ENCODE results near the gene SAMHD1.
"Not testable (repeated sequence)": the region's sequence is repeated elsewhere in the genome, so short reads cannot be mapped to it uniquely, and the experiment has no call there.

Gene SAMHD1

GRCh38 chr20:36932476-36933426 lies 18.8 kb downstream of the SAMHD1 start:
- H3K79me2 ChIP-seq (ENCODE audit: insufficient read depth, low read length) = no peaks in the 10 kb centered on the region
- H4K20me1 ChIP-seq (ENCODE audit: low read depth, low read length) = no peaks in the 10 kb centered on the region
- no peaks in the 10 kb centered on the region for H3K27me3 ChIP-seq (ENCODE audit: low read length)
- no peaks in the 10 kb centered on the region for H3K9me3 ChIP-seq (ENCODE audit: insufficient read depth, low read length)
- no peak overlapping the region for H3K27ac ChIP-seq (ENCODE audit: low read depth, low read length)
- no peaks in the 10 kb centered on the region for H3F3A ChIP-seq (ENCODE audit: insufficient read depth)
- no peak for TF ChIP-seq EZH2phosphoT487 (conservative IDR thresholded peaks at IDR 0.05; ENCODE audit: low read length)
- no peak for TF ChIP-seq CTCF (IDR thresholded peaks at IDR 0.05; ENCODE audit: insufficient read depth, low read length, poor library complexity, severe bottlenecking)
- no peak overlapping the region for H3K4me2 ChIP-seq (ENCODE audit: low read depth, low read length, poor library complexity, severe bottlenecking)
- H3K4me3 ChIP-seq (ENCODE audit: insufficient read depth, low read length, poor library complexity, severe bottlenecking) = no peak overlapping the region
- H2AFZ ChIP-seq (ENCODE audit: low read depth, low read length, severe bottlenecking) = no peak overlapping the region
- H3K36me3 ChIP-seq (ENCODE audit: low read length) = peaks cover 8% of the 10 kb centered on the region
- H3K9me2 ChIP-seq (replicated peaks; ENCODE audit: insufficient read depth, low read length) = no peaks in the 10 kb centered on the region
- no peak overlapping the region for H3K9ac ChIP-seq (ENCODE audit: low read length)

- not testable (repeated sequence) for H3K9me3 ChIP-seq (ENCODE audit: insufficient read depth, low read length); H4K20me1 ChIP-seq (ENCODE audit: low read depth, low read length); H3K27ac ChIP-seq (ENCODE audit: low read depth, low read length)
Measured at GRCh38 chr20:36932067-36932466, 19.4 kb downstream of the SAMHD1 start.

GRCh38 chr20:36929691-36930090 lies 21.8 kb downstream of the SAMHD1 start:
- H3K27ac ChIP-seq (ENCODE audit: low read depth, low read length) = no peak overlapping the region
- H3K4me2 ChIP-seq (ENCODE audit: low read depth, low read length, poor library complexity, severe bottlenecking) = no peak overlapping the region
- H3K9me2 ChIP-seq (replicated peaks; ENCODE audit: insufficient read depth, low read length) = no peaks in the 10 kb centered on the region
- peaks cover 9% of the 10 kb centered on the region for H3K36me3 ChIP-seq (ENCODE audit: low read length)
- H2AFZ ChIP-seq (ENCODE audit: low read depth, low read length, severe bottlenecking) = no peak overlapping the region
- no peaks in the 10 kb centered on the region for H4K20me1 ChIP-seq (ENCODE audit: low read depth, low read length)
- no peak overlapping the region for H3K4me3 ChIP-seq (ENCODE audit: insufficient read depth, low read length, poor library complexity, severe bottlenecking)
- H3K79me2 ChIP-seq (ENCODE audit: insufficient read depth, low read length) = no peaks in the 10 kb centered on the region
- no peaks in the 10 kb centered on the region for H3F3A ChIP-seq (ENCODE audit: insufficient read depth)
- H3K9ac ChIP-seq (ENCODE audit: low read length) = no peak overlapping the region
- no peak for TF ChIP-seq EZH2phosphoT487 (conservative IDR thresholded peaks at IDR 0.05; ENCODE audit: low read length)
- no peak for TF ChIP-seq CTCF (IDR thresholded peaks at IDR 0.05; ENCODE audit: insufficient read depth, low read length, poor library complexity, severe bottlenecking)
- no peaks in the 10 kb centered on the region for H3K9me3 ChIP-seq (ENCODE audit: insufficient read depth, low read length)
- no peaks in the 10 kb centered on the region for H3K27me3 ChIP-seq (ENCODE audit: low read length)

More at GRCh38 chr20:36932067-36932466, 19.4 kb downstream of the SAMHD1 start:
- not testable (repeated sequence) for H3K4me3 ChIP-seq (ENCODE audit: insufficient read depth, low read length, poor library complexity, severe bottlenecking); H3F3A ChIP-seq (ENCODE audit: insufficient read depth); H3K4me2 ChIP-seq (ENCODE audit: low read depth, low read length, poor library complexity, severe bottlenecking); H3K9ac ChIP-seq (ENCODE audit: low read length); H3K9me2 ChIP-seq (replicated peaks; ENCODE audit: insufficient read depth, low read length); H3K36me3 ChIP-seq (ENCODE audit: low read length); H3K79me2 ChIP-seq (ENCODE audit: insufficient read depth, low read length); H3K27me3 ChIP-seq (ENCODE audit: low read length); H2AFZ ChIP-seq (ENCODE audit: low read depth, low read length, severe bottlenecking)

- no peaks in the 10 kb centered on the region for H3K79me2 ChIP-seq (ENCODE audit: insufficient read depth, low read length)
- no peaks in the 10 kb centered on the region for H3K9me2 ChIP-seq (replicated peaks; ENCODE audit: insufficient read depth, low read length)
- H3K4me3 ChIP-seq (ENCODE audit: insufficient read depth, low read length, poor library complexity, severe bottlenecking) = no peak overlapping the region
- H3K27ac ChIP-seq (ENCODE audit: low read depth, low read length) = no peak overlapping the region
- TF ChIP-seq CTCF (IDR thresholded peaks at IDR 0.05; ENCODE audit: insufficient read depth, low read length, poor library complexity, severe bottlenecking) (no peak), EZH2phosphoT487 (conservative IDR thresholded peaks at IDR 0.05; ENCODE audit: low read length) (no peak)
- no peak overlapping the region for H2AFZ ChIP-seq (ENCODE audit: low read depth, low read length, severe bottlenecking)
- H3F3A ChIP-seq (ENCODE audit: insufficient read depth) = no peaks in the 10 kb centered on the region
- H3K9me3 ChIP-seq (ENCODE audit: insufficient read depth, low read length) = no peaks in the 10 kb centered on the region
- H3K27me3 ChIP-seq (ENCODE audit: low read length) = no peaks in the 10 kb centered on the region
- H3K36me3 ChIP-seq (ENCODE audit: low read length) = peaks cover 9% of the 10 kb centered on the region
- no peak overlapping the region for H3K4me2 ChIP-seq (ENCODE audit: low read depth, low read length, poor library complexity, severe bottlenecking)
- H3K9ac ChIP-seq (ENCODE audit: low read length) = no peak overlapping the region
- H4K20me1 ChIP-seq (ENCODE audit: low read depth, low read length) = no peaks in the 10 kb centered on the region
Measured at GRCh38 chr20:36929290-36929689, 22.2 kb downstream of the SAMHD1 start.

Data from SU-DHL-6 (cell line).